Ovary (tissue), 9 donors: ENCODE data around the gene LARP1B. TPM values are rescaled to one million over a fixed set of nuclear protein-coding genes. Genes with fewer than 3 reads are reported as not detected.

Experiments
- DNase-seq, 5 donors: peaks; one replicate each; pipeline ENCODE4 v3.0.0-alpha.2; 2019 to 2020
- H3K27ac ChIP-seq, 2 donors: fragments of 200-600 bp; one replicate each; pipeline versions ENCODE4 v1.5.1 to v1.8.0; 2019 to 2022
- H3K27me3 ChIP-seq: fragments of 200-600 bp; one replicate; pipeline ENCODE4 v1.8.0; 2022
- H3K36me3 ChIP-seq: fragments of 200-600 bp; sonication (generic); one replicate; pipeline ENCODE4 v1.5.1; 2019
- H3K4me1 ChIP-seq: one replicate; pipeline ENCODE4 v1.8.1; 2013; ENCODE audit warnings: mild to moderate bottlenecking, moderate library complexity; ENCODE audit not compliant: insufficient read depth
- H3K4me3 ChIP-seq: fragments of 200-600 bp; sonication (generic); one replicate; pipeline ENCODE4 v1.5.1; 2017
- H3K9me3 ChIP-seq, 2 donors: fragments of 200-600 bp in 1 of 2; sonication (generic) in 1 of 2; one replicate each; pipeline versions ENCODE4 v1.5.1 to v1.8.1; 2013 to 2019; ENCODE audit warnings: mild to moderate bottlenecking in 1 of 2, moderate library complexity in 1 of 2
- CTCF ChIP-seq, 3 donors: fragments of 450-650 bp in 2 of 3; fragments of 200-600 bp in 1 of 3; IDR thresholded peaks; one replicate each; pipeline versions ENCODE4 v1.5.1 to v1.8.0; 2016 to 2022; ENCODE audit warnings: antibody characterized with exemption in 3 of 3, mild to moderate bottlenecking in 1 of 3
- EP300 ChIP-seq: sonication (generic); formaldehyde crosslinking; IDR thresholded peaks from one replicate; pipeline ENCODE4 v1.6.1; 2017; ENCODE audit warnings: antibody characterized with exemption
- POLR2A ChIP-seq: fragments of 450-650 bp; IDR thresholded peaks from one replicate; pipeline ENCODE4 v1.6.1; 2017; ENCODE audit warnings: antibody characterized with exemption, mild to moderate bottlenecking, moderate library complexity
- WGBS, 3 donors: extraction: QIAGEN DNeasy Blood & Tissue Kit in 1 of 3; methylation state at CpG; one replicate each; pipeline versions ENCODE4 v1.1.5 to v1.1.7; 2013 to 2017; 5-methylcytosine and 5-hydroxymethylcytosine counted together
- intact Hi-C, 4 donors: fragments of 100-400 bp; cut with DNase I; formaldehyde crosslinking; loops; one replicate each; pipeline versions ENCODE4 v1.11.0 to v1.15.1; 2022 to 2023
- polyA plus RNA-seq, 2 donors: library from polyadenylated mRNA; stranded (reverse); fragments of 200-250 nt in 1 of 2; fragments of 350-450 nt in 1 of 2; fragmentation: Illumina TruSeq in 1 of 2; extraction: RNeasy Lipid Tissue Mini Kit (QIAGEN cat#74804) in 1 of 2; gene quantifications; one replicate each; pipeline ENCODE4 v1.2.3, GENCODE V29; 2013 to 2014
- total RNA-seq, 7 donors: library from RNA; depleted of rRNA in 2 of 7; stranded (reverse); fragments of >200 nt in 2 of 7; fragmentation: NEBNext Ultra II Directional in 3 of 7; extraction: Animal tissue kit (Norgen Biotek cat#: 25700) in 3 of 7; gene quantifications; one replicate each; pipeline versions ENCODE4 v1.1.0 to v1.2.4, GENCODE V29; 2016 to 2023
- donor health status: DM: no; HTN: no; CAD: no; lungs with moderate emphysema.
- donor health status: DM: no; HTN: no; CAD: no.
- donor health status: Bipolar disorder and iron deficiency.
- donor health status: DM: yes; HTN: yes; CAD: no.
- donor health status: DM: no; HTN: no; CAD: no.
- donor health status: DM: yes; HTN: yes; CAD: no.

Gene LARP1B
- total and polyA plus RNA-seq, 9 donors = 7.6 to 27.8 (median 18.9) TPM

- WGBS, 3 donors = 65 to 78% (median 70%) methylated on average over 2 of the region's 2 CpGs
- intact Hi-C loops = no loop called here
- no peak for TF ChIP-seq POLR2A
- no peak for TF ChIP-seq EP300
- no peak for TF ChIP-seq CTCF (IDR thresholded peaks at IDR 0.05)
- no peaks in the 10 kb centered on the region for H3K9me3 ChIP-seq
- H3K4me1 ChIP-seq = no peaks in the 10 kb centered on the region
- no peaks in the 10 kb centered on the region for H3K36me3 ChIP-seq
- H3K27me3 ChIP-seq = no peaks in the 10 kb centered on the region
- DNase-seq = no peak
- no peak overlapping the region for H3K27ac ChIP-seq
- no peak overlapping the region for H3K4me3 ChIP-seq
Measured at GRCh38 chr4:128227991-128228571, 167.0 kb downstream of the LARP1B start.

- no peak for DNase-seq
- intact Hi-C loops = no loop called here
Measured at GRCh38 chr4:128228845-128229795, 168.0 kb downstream of the LARP1B start.

GRCh38 chr4:128232719-128233118 is 171.6 kb downstream of the LARP1B start:
- no peaks in the 10 kb centered on the region for H3K4me1 ChIP-seq
- intact Hi-C loops = no loop called here
- DNase-seq = no peak
- no peaks in the 10 kb centered on the region for H3K36me3 ChIP-seq
- H3K27me3 ChIP-seq = no peaks in the 10 kb centered on the region
- no peaks in the 10 kb centered on the region for H3K9me3 ChIP-seq
- WGBS, 3 donors = 86 to 92% (median 90%) methylated on average over 3 of the region's 3 CpGs
- TF ChIP-seq POLR2A (no peak), CTCF (IDR thresholded peaks at IDR 0.05) (no peak), EP300 (no peak)
- H3K4me3 ChIP-seq = no peak overlapping the region
- H3K27ac ChIP-seq = no peak overlapping the region

More at GRCh38 chr4:128228845-128229795, 168.0 kb downstream of the LARP1B start:
- no peaks in the 10 kb centered on the region for H3K9me3 ChIP-seq
- no peak overlapping the region for H3K27ac ChIP-seq
- TF ChIP-seq CTCF (IDR thresholded peaks at IDR 0.05) (no peak), POLR2A (no peak), EP300 (no peak)
- H3K4me1 ChIP-seq = no peaks in the 10 kb centered on the region
- no peaks in the 10 kb centered on the region for H3K36me3 ChIP-seq
- H3K27me3 ChIP-seq = no peaks in the 10 kb centered on the region
- 59 to 64% (median 61%) methylated on average over 6 of the region's 6 CpGs for WGBS, 3 donors
- no peak overlapping the region for H3K4me3 ChIP-seq

- no peak overlapping the region for H3K4me3 ChIP-seq
- intact Hi-C loops = no loop called here
- 89 to 99% (median 97%) methylated on average over 3 of the region's 3 CpGs for WGBS, 3 donors
- no peak for TF ChIP-seq EP300
- TF ChIP-seq POLR2A = no peak
- H3K36me3 ChIP-seq = no peaks in the 10 kb centered on the region
- DNase-seq = no peak
- no peak overlapping the region for H3K27ac ChIP-seq
- H3K27me3 ChIP-seq = no peaks in the 10 kb centered on the region
- H3K9me3 ChIP-seq = no peaks in the 10 kb centered on the region
- H3K4me1 ChIP-seq = no peaks in the 10 kb centered on the region
Measured at GRCh38 chr4:128234836-128235235, 173.7 kb downstream of the LARP1B start.

GRCh38 chr4:128241019-128241418 is 179.9 kb downstream of the LARP1B start:
- H3K36me3 ChIP-seq = no peaks in the 10 kb centered on the region
- DNase-seq = no peak
- H3K4me1 ChIP-seq = no peaks in the 10 kb centered on the region
- TF ChIP-seq EP300 (no peak), CTCF (IDR thresholded peaks at IDR 0.05) (no peak), POLR2A (no peak)
- intact Hi-C loops = no loop called here
- H3K4me3 ChIP-seq = no peak overlapping the region
- H3K27me3 ChIP-seq = no peaks in the 10 kb centered on the region
- H3K9me3 ChIP-seq = no peaks in the 10 kb centered on the region
- H3K27ac ChIP-seq = no peak overlapping the region
- 95 to 96% (median 96%) methylated on average over 3 of the region's 3 CpGs for WGBS, 3 donors
